Adipocyte (in vitro differentiated cells): ENCODE data around the gene GDF2.

ENCODE experiments used
- DNase-seq: peaks from one replicate; pipeline ENCODE4 v3.0.0-alpha.2; 2015; ENCODE audit warnings: low read depth
- H3K27me3 ChIP-seq: replicated peaks from 2 replicates; pipeline ENCODE4 v1.7.0; 2013; ENCODE audit warnings: mild to moderate bottlenecking, low read length, moderate library complexity; ENCODE audit not compliant: control insufficient read depth, insufficient read depth
- H3K36me3 ChIP-seq: 2 replicates; pipeline ENCODE4 v1.7.0; 2013; ENCODE audit warnings: low read length, mild to moderate bottlenecking, moderate library complexity; ENCODE audit not compliant: control insufficient read depth, insufficient read depth, severe bottlenecking
- H3K4me1 ChIP-seq: 2 replicates; pipeline ENCODE4 v1.7.0; 2013; ENCODE audit warnings: mild to moderate bottlenecking, low read length, moderate library complexity; ENCODE audit not compliant: control insufficient read depth, insufficient read depth
- H3K4me3 ChIP-seq: 2 replicates; pipeline ENCODE4 v1.7.0; 2013; ENCODE audit warnings: mild to moderate bottlenecking, low read length, moderate library complexity
- H3K9ac ChIP-seq: 2 replicates; pipeline ENCODE4 v1.7.0; 2013; ENCODE audit warnings: mild to moderate bottlenecking, low read length, moderate library complexity
- H3K9me3 ChIP-seq: 2 replicates; pipeline ENCODE4 v1.7.0; 2013; ENCODE audit warnings: mild to moderate bottlenecking, low read length, moderate library complexity; ENCODE audit not compliant: control insufficient read depth

GDF2 gene

DNA sequence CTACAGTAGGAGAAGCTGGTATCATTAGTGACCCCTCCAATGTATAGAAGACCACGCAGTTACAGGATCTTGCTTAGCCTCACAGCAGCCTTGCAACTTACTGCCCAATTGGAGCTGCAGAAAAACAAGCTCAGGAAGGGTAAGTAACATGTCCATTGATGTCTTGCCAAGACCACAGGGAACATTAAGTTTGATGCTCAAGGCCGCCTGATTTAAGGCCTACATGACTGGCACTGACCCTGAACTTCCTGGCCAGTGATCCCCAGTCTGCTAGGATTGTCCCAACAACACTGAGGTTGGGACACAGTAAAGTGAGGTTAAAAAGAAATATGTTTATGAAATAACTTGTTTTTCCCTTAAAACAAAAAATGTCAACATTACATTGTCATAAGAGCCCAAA lies 6.8 kb upstream of the GDF2 start:
- H3K4me3 ChIP-seq, result no peak overlapping the region

DNA sequence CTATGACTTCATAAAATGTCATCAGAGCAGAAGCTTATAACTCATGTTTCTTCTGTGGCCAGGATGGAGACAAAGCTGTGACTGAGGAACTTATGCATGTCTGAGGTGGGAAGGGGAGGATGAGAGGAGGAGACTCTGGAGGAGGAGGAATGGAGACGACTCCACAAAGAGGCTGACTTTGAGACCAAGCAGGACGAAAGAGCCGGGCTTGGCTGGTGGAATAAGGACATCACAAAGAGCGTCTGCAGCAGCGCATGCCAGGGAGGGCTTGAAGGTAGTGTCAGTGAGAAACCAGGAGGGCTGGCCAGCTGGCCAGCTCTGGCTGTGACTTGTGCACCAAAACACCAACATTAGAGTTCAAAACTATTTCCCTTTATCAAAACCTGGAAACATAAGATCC lies 6.1 kb upstream of the GDF2 start:
- Histone ChIP-seq H3K9me3 (no peaks in the 10 kb centered on the region), H3K4me3 (no peak overlapping the region), H3K9ac (no peak overlapping the region), H3K27me3 (peaks cover 19% of the 10 kb centered on the region), H3K36me3 (no peaks in the 10 kb centered on the region), H3K4me1 (peaks cover 8% of the 10 kb centered on the region)
- DNase-seq, result no peak

More for the DNA sequence above, 6.8 kb upstream of the GDF2 start:
- no peaks in the 10 kb centered on the region for H3K36me3 ChIP-seq
- peaks cover 11% of the 10 kb centered on the region for H3K4me1 ChIP-seq
- H3K27me3 ChIP-seq, result peaks cover 12% of the 10 kb centered on the region
- no peak for DNase-seq
- H3K9ac ChIP-seq, result no peak overlapping the region
- H3K9me3 ChIP-seq, result no peaks in the 10 kb centered on the region

GRCh38 chr10:47317251-47317650 lies 5.0 kb upstream of the GDF2 start:
- Histone ChIP-seq H3K27me3 (peaks cover 25% of the 10 kb centered on the region), H3K4me3 (no peak overlapping the region), H3K4me1 (no peaks in the 10 kb centered on the region), H3K9me3 (no peaks in the 10 kb centered on the region), H3K9ac (no peak overlapping the region), H3K36me3 (no peaks in the 10 kb centered on the region)
- no peak for DNase-seq

GRCh38 chr10:47318706-47319105 lies 3.5 kb upstream of the GDF2 start:
- no peaks in the 10 kb centered on the region for H3K9me3 ChIP-seq
- H3K27me3 ChIP-seq, result peaks cover 37% of the 10 kb centered on the region
- no peaks in the 10 kb centered on the region for H3K36me3 ChIP-seq
- no peak overlapping the region for H3K4me3 ChIP-seq
- DNase-seq, result no peak
- no peaks in the 10 kb centered on the region for H3K4me1 ChIP-seq
- no peak overlapping the region for H3K9ac ChIP-seq

GRCh38 chr10:47319784-47320183 lies 2.5 kb upstream of the GDF2 start:
- Histone ChIP-seq H3K9me3 (no peaks in the 10 kb centered on the region), H3K4me3 (no peak overlapping the region), H3K4me1 (no peaks in the 10 kb centered on the region), H3K27me3 (peaks cover 47% of the 10 kb centered on the region), H3K9ac (no peak overlapping the region), H3K36me3 (no peaks in the 10 kb centered on the region)
- no peak for DNase-seq

DNA sequence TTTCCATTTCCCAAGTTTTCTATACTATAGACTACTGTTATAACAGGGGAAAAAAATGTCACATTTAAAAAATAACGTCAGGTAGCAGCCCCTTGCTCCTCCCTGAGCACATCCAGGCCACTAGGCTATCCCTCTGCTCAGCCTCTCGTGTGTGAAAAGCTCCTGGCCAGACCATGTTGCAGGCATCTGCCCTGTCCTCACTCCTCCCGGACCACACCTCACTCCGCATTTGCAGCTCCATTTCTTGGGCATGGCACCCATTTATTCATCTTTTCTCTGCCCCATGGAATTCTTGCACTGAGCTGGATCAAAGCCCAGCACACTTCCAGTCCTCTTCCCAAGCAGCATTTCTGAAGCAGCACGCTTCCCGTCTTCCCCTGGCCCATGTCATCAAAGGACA lies 1.4 kb upstream of the GDF2 start:
- no peaks in the 10 kb centered on the region for H3K9me3 ChIP-seq
- peaks cover 58% of the 10 kb centered on the region for H3K27me3 ChIP-seq
- H3K9ac ChIP-seq, result no peak overlapping the region
- no peaks in the 10 kb centered on the region for H3K36me3 ChIP-seq
- no peaks in the 10 kb centered on the region for H3K4me1 ChIP-seq
- H3K4me3 ChIP-seq, result no peak overlapping the region
- no peak for DNase-seq

DNA sequence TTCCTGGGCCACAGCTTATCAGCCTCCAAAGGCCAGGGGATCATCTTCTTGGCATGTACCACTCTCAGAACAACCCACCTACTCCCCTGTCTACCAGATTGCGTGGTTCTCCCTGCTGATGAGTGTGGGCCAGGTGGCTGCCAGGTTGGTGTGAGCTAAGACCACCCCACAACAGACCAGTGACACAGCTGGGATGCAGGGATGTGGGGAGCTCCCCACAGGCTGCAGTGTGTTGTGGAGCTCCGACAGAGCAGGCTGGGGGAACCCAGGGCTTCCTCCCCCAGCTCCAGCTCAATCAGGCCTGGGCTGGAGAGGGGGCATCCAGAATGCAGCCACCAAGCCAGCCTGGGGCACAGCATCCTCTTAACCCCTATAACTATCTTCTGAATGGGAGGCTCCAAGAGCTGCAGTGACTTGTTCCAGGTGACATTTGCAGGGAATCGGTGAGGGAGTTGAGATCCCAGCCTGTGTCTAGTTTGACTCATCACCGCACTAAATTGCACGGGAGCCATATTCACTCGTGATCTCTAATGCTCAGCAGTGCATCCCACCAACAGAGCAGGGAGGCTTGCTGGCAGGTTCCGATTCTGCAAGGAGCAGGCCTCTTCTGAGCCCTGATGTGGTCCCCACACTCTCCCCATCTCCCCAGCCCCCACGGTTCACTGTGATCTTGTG lies 596 bp upstream of the GDF2 start:
- Histone ChIP-seq H3K4me3 (no peak overlapping the region), H3K4me1 (no peaks in the 10 kb centered on the region), H3K27me3 (peaks cover 58% of the 10 kb centered on the region), H3K36me3 (no peaks in the 10 kb centered on the region), H3K9me3 (no peaks in the 10 kb centered on the region), H3K9ac (no peak overlapping the region)
- DNase-seq, result no peak

DNA sequence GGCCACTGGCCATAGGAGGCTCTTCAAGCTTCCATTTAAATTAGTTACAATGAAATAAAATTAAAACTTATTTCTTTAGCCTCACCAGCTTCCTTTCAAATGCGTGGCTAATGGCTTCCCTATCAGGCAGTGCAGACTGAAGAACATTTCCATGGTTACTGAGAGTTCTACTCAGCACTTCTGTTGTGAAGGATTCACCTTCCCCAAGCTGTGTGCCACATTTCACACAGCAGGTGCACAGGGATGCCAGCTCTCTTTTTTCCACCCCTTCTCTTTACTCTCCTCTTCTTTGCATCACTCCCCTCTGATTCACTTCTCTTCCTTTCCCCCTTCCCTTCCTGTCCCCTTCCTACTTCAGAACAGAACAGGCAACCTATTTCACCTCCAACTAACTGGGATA lies 833 bp downstream of the GDF2 start:
- Histone ChIP-seq H3K9ac (no peak overlapping the region), H3K9me3 (no peaks in the 10 kb centered on the region), H3K36me3 (no peaks in the 10 kb centered on the region), H3K27me3 (peaks cover 58% of the 10 kb centered on the region), H3K4me1 (no peaks in the 10 kb centered on the region), H3K4me3 (no peak overlapping the region)
- no peak for DNase-seq

DNA sequence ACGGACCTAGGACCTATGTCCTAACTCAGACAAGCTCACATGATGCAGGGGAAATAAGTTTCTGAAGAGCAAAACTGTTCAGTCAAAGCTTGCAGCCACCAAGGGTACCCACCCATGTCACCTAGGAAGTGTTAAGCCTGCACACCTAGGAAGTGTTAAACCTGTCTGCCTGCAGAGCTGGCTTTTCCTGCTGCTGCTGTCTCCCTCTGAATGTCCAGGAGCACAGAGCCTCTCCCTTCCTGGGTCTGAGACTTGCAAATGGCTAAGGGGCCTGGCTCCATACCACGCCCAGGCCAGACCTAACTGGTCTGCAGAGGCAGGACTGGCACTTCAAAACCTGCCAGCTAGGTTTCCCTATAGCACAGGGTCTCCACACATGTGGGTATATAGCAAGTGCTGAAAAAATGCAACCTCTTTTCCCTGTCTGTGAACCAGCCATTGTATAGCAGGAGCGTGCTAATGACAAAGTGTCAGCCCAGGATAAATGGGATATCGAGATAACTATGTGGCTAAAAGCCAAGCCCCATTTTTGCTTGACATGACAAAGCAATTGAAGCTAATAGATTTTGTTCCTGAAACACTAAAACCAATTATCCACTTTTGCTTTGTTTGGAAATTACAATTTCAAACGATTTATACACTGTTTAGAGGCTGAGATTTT lies 1.5 kb downstream of the GDF2 start:
- no peak for DNase-seq
- H3K27me3 ChIP-seq, result peaks cover 58% of the 10 kb centered on the region
- H3K4me1 ChIP-seq, result no peaks in the 10 kb centered on the region
- no peaks in the 10 kb centered on the region for H3K9me3 ChIP-seq
- H3K36me3 ChIP-seq, result no peaks in the 10 kb centered on the region
- no peak overlapping the region for H3K9ac ChIP-seq
- no peak overlapping the region for H3K4me3 ChIP-seq

GRCh38 chr10:47325303-47326291 lies 3.3 kb downstream of the GDF2 start:
- H3K36me3 ChIP-seq, result no peaks in the 10 kb centered on the region
- no peak overlapping the region for H3K9ac ChIP-seq
- no peaks in the 10 kb centered on the region for H3K4me1 ChIP-seq
- H3K9me3 ChIP-seq, result no peaks in the 10 kb centered on the region
- no peak for DNase-seq
- H3K27me3 ChIP-seq, result peaks cover 48% of the 10 kb centered on the region
- no peak overlapping the region for H3K4me3 ChIP-seq

DNA sequence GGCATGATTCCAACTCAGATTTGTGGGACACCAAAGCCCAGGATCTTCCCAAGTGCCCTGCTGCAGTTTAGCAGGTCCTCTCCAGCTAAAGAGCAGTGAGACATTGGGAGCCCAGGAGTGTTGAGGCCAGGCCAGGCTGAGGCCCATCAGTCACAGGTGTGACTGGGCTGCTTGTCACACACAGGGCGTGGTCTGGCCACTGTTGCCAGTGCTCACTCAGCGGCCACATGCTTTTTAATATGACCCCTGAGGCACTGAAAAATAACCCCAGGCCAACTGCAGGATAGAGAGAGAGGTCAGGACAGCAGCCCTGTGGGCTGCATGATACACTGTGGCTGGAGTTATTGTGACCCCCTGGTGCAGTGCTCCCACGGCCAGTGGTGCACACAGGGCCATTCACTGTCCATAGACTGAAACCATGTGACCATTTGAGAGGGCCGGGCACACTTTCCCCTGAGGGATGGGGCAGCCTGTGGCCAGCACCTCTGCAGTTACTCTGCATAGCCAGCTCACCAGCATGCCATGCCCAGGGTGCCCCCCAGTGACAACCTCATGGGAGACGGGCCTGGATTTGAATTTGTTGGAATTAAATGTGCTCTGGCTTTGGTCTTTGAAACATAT lies 4.2 kb downstream of the GDF2 start:
- Histone ChIP-seq H3K9ac (no peak overlapping the region), H3K9me3 (no peaks in the 10 kb centered on the region), H3K4me3 (no peak overlapping the region), H3K27me3 (peaks cover 48% of the 10 kb centered on the region), H3K36me3 (no peaks in the 10 kb centered on the region), H3K4me1 (no peaks in the 10 kb centered on the region)
- DNase-seq, result no peak
